ENCODE data around the gene PPAT.
"Not testable (repeated sequence)": the region's sequence is repeated elsewhere in the genome, so short reads cannot be mapped to it uniquely, and the experiment has no call there.

PPAT gene

GRCh38 chr4:56375458-56375857 is 60.0 kb downstream of the PPAT start:
- no peak for DNase-seq (ENCODE audit: low spot score)

DNA sequence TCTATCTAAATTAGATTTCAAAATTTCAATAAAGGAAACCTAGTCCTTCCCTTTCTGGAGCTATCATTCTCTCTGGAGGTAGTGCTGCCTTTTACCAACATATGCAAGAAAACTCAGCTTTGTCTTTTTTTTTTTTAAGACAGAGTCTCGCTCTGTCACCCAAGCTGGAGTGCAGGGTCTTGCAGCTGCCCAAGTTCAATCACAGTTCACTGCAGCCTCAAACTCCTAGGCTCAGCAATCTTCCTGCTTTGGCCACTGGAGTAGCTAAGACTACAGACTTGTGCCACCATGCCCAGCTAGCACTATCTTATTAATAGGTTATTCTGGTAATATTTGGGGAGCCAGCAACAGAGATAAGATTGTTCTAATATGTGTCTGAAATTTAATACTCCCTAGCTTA is 60.5 kb downstream of the PPAT start:
- no peak for DNase-seq (ENCODE audit: low spot score)

GRCh38 chr4:56372774-56373173 is 62.6 kb downstream of the PPAT start:
- DNase-seq (ENCODE audit: low spot score): no peak

GRCh38 chr4:56371426-56372220 is 63.8 kb downstream of the PPAT start:
- DNase-seq (ENCODE audit: low spot score): no peak

DNA sequence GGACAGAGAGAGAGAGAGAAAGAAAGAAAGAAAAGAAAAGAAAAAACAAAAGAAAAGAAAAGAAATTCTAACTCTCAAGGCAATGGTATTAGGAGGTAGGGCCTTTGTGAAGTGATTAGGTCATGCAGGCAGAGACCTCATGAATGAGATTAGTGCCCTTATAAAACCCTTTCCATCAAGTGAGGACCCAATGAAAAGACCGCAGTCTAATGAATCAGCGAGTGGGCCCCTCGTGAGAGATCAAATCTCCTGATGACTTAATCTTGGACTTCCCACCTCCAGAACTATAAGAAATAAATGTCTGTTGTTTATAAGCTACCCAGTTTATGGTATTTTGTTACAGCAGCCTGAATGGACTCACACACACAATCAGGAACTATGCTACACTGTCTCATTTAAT is 65.0 kb downstream of the PPAT start:
- no peak for DNase-seq (ENCODE audit: low spot score)

GRCh38 chr4:56362981-56363380 is 72.4 kb downstream of the PPAT start:
- DNase-seq (ENCODE audit: low spot score): not testable (repeated sequence)

DNA sequence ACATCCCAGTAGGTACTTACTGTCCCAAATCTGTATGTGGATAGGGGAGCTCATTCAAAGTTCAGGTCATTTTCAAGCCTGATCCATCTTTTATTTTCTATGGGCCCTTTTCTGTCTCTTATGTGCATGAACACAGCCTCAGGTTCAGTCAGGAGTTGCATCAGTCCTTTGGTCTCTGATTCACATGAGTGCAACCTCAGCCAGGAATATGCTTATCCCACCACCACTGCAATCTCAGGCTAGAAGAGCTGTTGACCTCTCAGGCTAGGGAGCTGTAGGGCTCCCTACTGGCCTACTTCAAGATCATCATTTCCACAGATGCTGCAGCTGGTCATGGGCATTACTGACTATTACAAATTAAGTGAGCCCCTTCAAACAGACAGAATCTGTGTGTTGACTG is 75.3 kb downstream of the PPAT start:
- DNase-seq (ENCODE audit: low spot score): no peak

GRCh38 chr4:56356650-56357049 is 78.8 kb downstream of the PPAT start:
- no peak for DNase-seq (ENCODE audit: low spot score)

DNA sequence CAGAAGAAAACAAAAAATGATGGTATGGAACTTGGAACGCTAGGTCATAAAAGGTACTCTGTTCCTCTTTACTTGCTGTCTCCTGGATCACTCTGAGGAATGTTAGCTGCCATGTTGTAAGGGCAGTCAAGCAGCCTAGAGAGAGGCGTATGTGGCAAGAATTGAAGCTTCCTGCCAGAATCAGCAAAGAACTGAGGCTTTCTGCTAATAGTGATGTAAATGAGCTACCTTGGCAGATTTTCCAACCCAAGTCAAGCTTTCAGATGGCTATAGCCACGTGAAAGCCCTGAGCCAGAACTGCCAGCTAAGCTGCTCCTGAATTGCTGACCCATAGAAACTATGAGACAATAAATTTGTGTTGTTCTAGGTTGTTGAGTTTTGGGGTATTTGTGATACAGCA is 86.8 kb downstream of the PPAT start:
- no peak for DNase-seq (ENCODE audit: low spot score)

DNA sequence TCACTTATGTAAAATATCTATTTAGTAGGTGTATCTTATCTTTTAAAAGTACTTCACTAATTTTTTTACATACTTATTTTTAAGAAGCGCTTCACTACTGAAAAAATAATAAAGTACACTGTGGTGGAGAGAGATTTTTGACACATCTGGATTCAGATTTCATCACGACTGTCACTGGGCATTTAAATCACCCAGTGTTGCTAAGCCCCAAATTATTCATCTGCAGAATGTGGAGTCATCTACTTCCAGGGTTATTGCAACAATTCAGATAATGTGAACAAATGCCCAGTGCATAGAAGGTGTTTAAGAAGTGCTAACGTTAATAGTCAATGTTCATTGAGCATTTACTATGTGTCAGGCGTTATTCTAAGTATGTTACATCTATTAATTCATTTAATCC is 90.0 kb downstream of the PPAT start:
- no peak for DNase-seq (ENCODE audit: low spot score)
